Mesenchymal stem cell (in vitro differentiated cells and primary cell): Measurements from ENCODE around the gene CLDN6.

Experiments used
- DNase-seq: peaks from one replicate; pipeline ENCODE4 v3.0.0-alpha.2; 2013
- H2AFZ ChIP-seq: one replicate; pipeline ENCODE4 v1.6.1; 2013; ENCODE audit warnings: low read depth, mild to moderate bottlenecking, control low read depth, inconsistent platforms, low read length, moderate library complexity
- H2AK5ac ChIP-seq: 2 replicates; pipeline ENCODE4 v1.6.1; 2013; ENCODE audit warnings: low read length, moderate library complexity, mild to moderate bottlenecking, inconsistent platforms; ENCODE audit not compliant: severe bottlenecking
- H2BK120ac ChIP-seq: one replicate; pipeline ENCODE4 v1.6.1; 2013; ENCODE audit warnings: low read depth, mild to moderate bottlenecking, inconsistent platforms, low read length, moderate library complexity
- H2BK12ac ChIP-seq, 2 experiments: one replicate each; pipeline ENCODE4 v1.6.1; 2013; ENCODE audit warnings: inconsistent platforms in 2 of 2, low read length in 2 of 2, mild to moderate bottlenecking in 2 of 2, moderate library complexity in 2 of 2, control low read depth in 1 of 2
- H2BK15ac ChIP-seq: one replicate; pipeline ENCODE4 v1.6.1; 2013; ENCODE audit warnings: mild to moderate bottlenecking, low read depth, inconsistent platforms; ENCODE audit not compliant: poor library complexity, severe bottlenecking
- H2BK5ac ChIP-seq: 2 replicates; pipeline ENCODE4 v1.6.1; 2013; ENCODE audit warnings: low read depth, mild to moderate bottlenecking, low read length, control low read depth, inconsistent platforms; ENCODE audit not compliant: poor library complexity, severe bottlenecking
- H3K14ac ChIP-seq, 2 experiments: one replicate each; pipeline ENCODE4 v1.6.1; 2013; ENCODE audit warnings: inconsistent platforms in 2 of 2, low read length in 2 of 2, control low read depth in 1 of 2, mild to moderate bottlenecking in 1 of 2, moderate library complexity in 1 of 2
- H3K18ac ChIP-seq, 2 experiments: one replicate each; pipeline ENCODE4 v1.6.1; 2013; ENCODE audit warnings: inconsistent platforms in 2 of 2, low read length in 2 of 2, control low read depth in 1 of 2, low read depth in 1 of 2, mild to moderate bottlenecking in 1 of 2
- H3K23ac ChIP-seq, 2 experiments: one replicate each; pipeline ENCODE4 v1.6.1; 2013; ENCODE audit warnings: inconsistent platforms in 2 of 2, low read length in 2 of 2, mild to moderate bottlenecking in 2 of 2, moderate library complexity in 2 of 2, control low read depth in 1 of 2
- H3K27ac ChIP-seq: 2 replicates; pipeline ENCODE4 v1.5.1; 2013; ENCODE audit warnings: mild to moderate bottlenecking, moderate library complexity, low read length, control low read depth, inconsistent platforms; ENCODE audit not compliant: poor library complexity, severe bottlenecking
- H3K27me3 ChIP-seq, 2 experiments: 2 replicates each; pipeline versions ENCODE4 v1.6.1 to v1.7.0; 2013; ENCODE audit warnings: low read length in 2 of 2, mild to moderate bottlenecking in 2 of 2, moderate library complexity in 2 of 2, control low read depth in 1 of 2, inconsistent platforms in 1 of 2; ENCODE audit not compliant: control insufficient read depth in 1 of 2, insufficient read depth in 1 of 2
- H3K36me3 ChIP-seq, 2 experiments: 2 replicates each; pipeline versions ENCODE4 v1.6.1 to v1.7.0; 2013; ENCODE audit warnings: low read length in 2 of 2, control low read depth in 1 of 2, inconsistent platforms in 1 of 2, low read depth in 1 of 2, mild to moderate bottlenecking in 1 of 2; ENCODE audit not compliant: insufficient read depth in 2 of 2, control insufficient read depth in 1 of 2
- H3K4ac ChIP-seq, 2 experiments: one replicate each; pipeline ENCODE4 v1.6.1; 2013; ENCODE audit warnings: inconsistent platforms in 2 of 2, low read length in 2 of 2, mild to moderate bottlenecking in 2 of 2, moderate library complexity in 2 of 2, control low read depth in 1 of 2, low read depth in 1 of 2
- H3K4me1 ChIP-seq: 2 replicates; pipeline ENCODE4 v1.6.1; 2013; ENCODE audit warnings: low read depth, low read length, control low read depth; ENCODE audit not compliant: control insufficient read depth, insufficient read depth
- H3K4me2 ChIP-seq: 2 replicates; pipeline ENCODE4 v1.6.1; 2013; ENCODE audit warnings: low read length, mild to moderate bottlenecking, inconsistent platforms; ENCODE audit not compliant: poor library complexity, severe bottlenecking
- H3K4me3 ChIP-seq, 2 experiments: 2 replicates each; pipeline versions ENCODE4 v1.5.1 to v1.7.0; 2013; ENCODE audit warnings: low read length in 2 of 2, mild to moderate bottlenecking in 2 of 2, control low read depth in 1 of 2, low read depth in 1 of 2; ENCODE audit not compliant: insufficient read depth in 1 of 2
- H3K79me1 ChIP-seq: replicated peaks from 2 replicates; pipeline ENCODE4 v1.6.1; 2013; ENCODE audit warnings: mild to moderate bottlenecking, control low read depth, low read length, inconsistent platforms; ENCODE audit not compliant: poor library complexity, severe bottlenecking
- H3K9ac ChIP-seq: 2 replicates; pipeline ENCODE4 v1.7.0; 2013; ENCODE audit warnings: mild to moderate bottlenecking, low read length, moderate library complexity
- H3K9me3 ChIP-seq: 2 replicates; pipeline ENCODE4 v1.7.0; 2013; ENCODE audit warnings: mild to moderate bottlenecking, low read length; ENCODE audit not compliant: control insufficient read depth
- H4K8ac ChIP-seq: one replicate; pipeline ENCODE4 v1.6.1; 2013; ENCODE audit warnings: inconsistent platforms, mild to moderate bottlenecking, low read length, moderate library complexity
- H4K91ac ChIP-seq: one replicate; pipeline ENCODE4 v1.6.1; 2013; ENCODE audit warnings: mild to moderate bottlenecking, low read length, inconsistent platforms
- WGBS: methylation state at CpG from one replicate; pipeline ENCODE4 v1.1.7; 2013; ENCODE audit warnings: mixed read lengths; 5-methylcytosine and 5-hydroxymethylcytosine counted together

The CLDN6 gene

DNA sequence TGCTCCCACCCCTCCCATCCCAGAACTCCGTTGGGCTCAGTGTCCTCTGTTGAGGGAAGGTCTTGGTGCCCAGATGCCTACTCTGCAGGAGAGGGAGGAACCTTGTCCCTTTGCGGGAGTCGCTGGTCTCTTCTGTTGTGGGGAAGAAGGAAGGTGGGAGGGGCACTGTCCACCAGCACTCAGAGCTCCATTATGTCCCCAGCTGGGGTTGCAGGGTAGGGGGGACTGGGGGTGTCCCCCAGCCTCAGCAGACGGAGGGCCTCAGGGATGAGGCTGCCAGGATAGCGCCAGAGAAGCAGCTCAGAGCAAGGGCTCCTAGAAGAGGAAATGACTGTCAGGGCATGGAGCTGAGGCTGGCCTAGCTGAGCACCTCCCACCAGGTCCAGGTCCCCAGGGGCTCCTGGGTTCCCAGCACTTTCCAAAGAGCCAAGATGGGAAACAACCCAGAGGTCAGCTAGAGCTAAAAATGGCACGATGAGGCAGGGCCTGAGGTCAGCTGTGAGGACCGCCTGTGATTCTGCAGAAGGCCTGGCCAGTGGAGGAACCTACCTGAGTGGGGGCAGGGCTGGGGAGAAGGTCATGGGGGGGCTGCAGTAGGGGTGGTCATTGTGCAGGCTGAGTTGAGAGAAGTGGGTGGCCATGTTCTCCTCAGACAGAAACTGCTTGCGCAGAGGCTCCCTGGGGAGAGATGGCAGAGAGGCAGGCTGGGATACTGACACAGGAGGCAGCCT, 4.9 kb upstream of the CLDN6 start:
- Histone ChIP-seq H3K9ac (peak overlapping the region; percentile 100), H3K27ac (peak overlapping the region; percentile 100), H2AFZ (no peak overlapping the region), H3K4me1 (peaks cover 28% of the 10 kb centered on the region), H3K79me1 (peaks cover 6% of the 10 kb centered on the region), H3K18ac (peak overlapping the region; percentile 94 to 98), H2BK15ac (peak overlapping the region; percentile 93), H3K9me3 (no peaks in the 10 kb centered on the region), H3K4ac (peak overlapping the region; percentile 87 to 94), H4K8ac (peak overlapping the region; percentile 92), H3K4me3 (peak overlapping the region; percentile 57 to 89), H2AK5ac (peak overlapping the region; percentile 99), H3K4me2 (peak overlapping the region; percentile 85), H3K36me3 (peaks cover 24 to 47% of the 10 kb centered on the region in 2 experiments), H2BK5ac (peak overlapping the region; percentile 100), H3K27me3 (peaks cover 5 to 9% of the 10 kb centered on the region in 2 experiments), H2BK12ac (peak overlapping the region; percentile 94 to 95), H3K23ac (peak overlapping the region in 1 of 2 experiments; percentile 85), H3K14ac (peak overlapping the region in 1 of 2 experiments; percentile 89), H4K91ac (peak overlapping the region; percentile 96), H2BK120ac (peak overlapping the region; percentile 80)
- DNase-seq, result peak; percentile 62
- WGBS, result 5% methylated on average over 6 of the region's 8 CpGs

DNA sequence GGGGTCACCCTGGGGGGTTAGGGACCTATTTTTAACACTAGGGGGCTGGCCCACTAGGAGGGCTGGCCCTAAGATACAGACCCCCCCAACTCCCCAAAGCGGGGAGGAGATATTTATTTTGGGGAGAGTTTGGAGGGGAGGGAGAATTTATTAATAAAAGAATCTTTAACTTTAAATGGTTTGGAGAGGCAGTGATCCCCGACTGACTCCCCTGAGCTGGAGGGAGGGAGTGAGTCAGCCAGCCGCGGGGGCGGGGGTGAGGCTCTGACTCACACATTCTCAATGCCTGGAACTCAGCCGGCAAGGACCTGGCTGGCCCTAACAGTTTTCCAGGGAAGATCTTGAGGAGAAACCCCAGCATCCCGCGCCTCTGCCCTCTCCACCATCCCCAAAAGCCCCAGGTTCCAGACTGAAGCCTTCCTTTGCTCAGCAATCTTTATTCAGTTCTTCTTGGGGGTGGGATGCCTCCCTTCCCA, 4.3 kb upstream of the CLDN6 start:
- H2BK15ac ChIP-seq, result peak overlapping the region; percentile 93
- H3K14ac ChIP-seq, result peak overlapping the region; percentile 62 to 89
- H3K9ac ChIP-seq, result peak overlapping the region; percentile 100
- H2BK120ac ChIP-seq, result peak overlapping the region; percentile 80
- peak overlapping the region; percentile 81 to 97 for H3K4me3 ChIP-seq
- peak overlapping the region; percentile 94 to 95 for H2BK12ac ChIP-seq
- H2BK5ac ChIP-seq, result peak overlapping the region; percentile 100
- peak overlapping the region; percentile 99 for H2AK5ac ChIP-seq
- peak overlapping the region; percentile 87 to 94 for H3K4ac ChIP-seq
- peak overlapping the region; percentile 85 for H3K4me2 ChIP-seq
- H3K18ac ChIP-seq, result peak overlapping the region; percentile 95 to 98
- H3K9me3 ChIP-seq, result no peaks in the 10 kb centered on the region
- H4K8ac ChIP-seq, result peak overlapping the region; percentile 92
- H2AFZ ChIP-seq, result no peak overlapping the region
- peaks cover 18 to 43% of the 10 kb centered on the region in 2 experiments for H3K36me3 ChIP-seq
- peaks cover 6% of the 10 kb centered on the region for H3K79me1 ChIP-seq
- peak; percentile 95 for DNase-seq
- peak overlapping the region; percentile 100 for H3K27ac ChIP-seq
- peak overlapping the region; percentile 96 for H4K91ac ChIP-seq
- 1% methylated on average over 7 of the region's 8 CpGs for WGBS
- no peak overlapping the region for H3K23ac ChIP-seq
- peaks cover 29% of the 10 kb centered on the region for H3K4me1 ChIP-seq
- peaks cover 5 to 13% of the 10 kb centered on the region in 2 experiments for H3K27me3 ChIP-seq

DNA sequence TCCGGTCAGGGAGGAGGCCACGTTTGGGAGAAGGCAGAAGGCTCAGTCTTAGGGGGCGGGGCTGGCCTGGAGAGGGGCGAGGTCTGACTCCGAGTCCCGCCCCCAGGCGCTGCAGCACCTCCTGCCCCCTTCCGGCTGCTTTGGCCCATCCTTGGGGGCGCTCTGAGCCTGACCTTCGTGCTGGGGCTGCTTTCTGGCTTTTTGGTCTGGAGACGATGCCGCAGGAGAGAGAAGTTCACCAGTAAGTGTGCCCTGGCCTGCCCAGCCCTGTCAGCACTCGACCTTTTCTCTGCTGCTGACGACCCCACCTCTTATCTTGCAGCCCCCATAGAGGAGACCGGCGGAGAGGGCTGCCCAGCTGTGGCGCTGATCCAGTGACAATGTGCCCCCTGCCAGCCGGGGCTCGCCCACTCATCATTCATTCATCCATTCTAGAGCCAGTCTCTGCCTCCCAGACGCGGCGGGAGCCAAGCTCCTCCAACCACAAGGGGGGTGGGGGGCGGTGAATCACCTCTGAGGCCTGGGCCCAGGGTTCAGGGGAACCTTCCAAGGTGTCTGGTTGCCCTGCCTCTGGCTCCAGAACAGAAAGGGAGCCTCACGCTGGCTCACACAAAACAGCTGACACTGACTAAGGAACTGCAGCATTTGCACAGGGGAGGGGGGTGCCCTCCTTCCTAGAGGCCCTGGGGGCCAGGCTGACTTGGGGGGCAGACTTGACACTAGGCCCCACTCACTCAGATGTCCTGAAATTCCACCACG, 3.6 kb upstream of the CLDN6 start:
- no peaks in the 10 kb centered on the region for H3K9me3 ChIP-seq
- peak overlapping the region; percentile 95 to 96 for H3K18ac ChIP-seq
- peaks cover 5 to 18% of the 10 kb centered on the region in 2 experiments for H3K27me3 ChIP-seq
- H3K23ac ChIP-seq, result peak overlapping the region in 1 of 2 experiments; percentile 86
- peak overlapping the region; percentile 81 to 97 for H3K4me3 ChIP-seq
- peak overlapping the region; percentile 99 for H2AK5ac ChIP-seq
- H3K9ac ChIP-seq, result peak overlapping the region; percentile 100
- DNase-seq, result peak; percentile 90
- peaks cover 12 to 37% of the 10 kb centered on the region in 2 experiments for H3K36me3 ChIP-seq
- H2BK5ac ChIP-seq, result peak overlapping the region; percentile 98
- peaks cover 6% of the 10 kb centered on the region for H3K79me1 ChIP-seq
- H3K14ac ChIP-seq, result peak overlapping the region; percentile 62 to 93
- H3K27ac ChIP-seq, result peak overlapping the region; percentile 100
- peak overlapping the region; percentile 88 to 94 for H3K4ac ChIP-seq
- H4K91ac ChIP-seq, result peak overlapping the region; percentile 90
- H4K8ac ChIP-seq, result peak overlapping the region; percentile 81
- peak overlapping the region; percentile 77 for H2BK120ac ChIP-seq
- peaks cover 29% of the 10 kb centered on the region for H3K4me1 ChIP-seq
- H2BK12ac ChIP-seq, result peak overlapping the region; percentile 49 to 90
- WGBS, result under 1% methylated on average over 24 of the region's 25 CpGs
- peak overlapping the region; percentile 64 for H3K4me2 ChIP-seq
- peak overlapping the region; percentile 60 for H2BK15ac ChIP-seq
- no peak overlapping the region for H2AFZ ChIP-seq
